HG02852 (cell line): ENCODE results near the gene CLIC6.
A peak's percentile ranks its signal among the peaks of the same experiment; 100 is the strongest.

Experiments used
- ATAC-seq: cut with Tn5 transposase; IDR thresholded peaks from one replicate; pipeline ENCODE4 v1.9.1; 2021; ENCODE audit warnings: mild to moderate bottlenecking, moderate library complexity; ENCODE audit not compliant: unreplicated experiment

CLIC6 gene

GRCh38 chr21:34668803-34669148 is at the start of gene CLIC6:
Gene CLIC6, plus strand, starts transcription at chr21:34668994. Its CDS starts 395 bp downstream, at chr21:34669389.
- no peak for ATAC-seq

GRCh38 chr21:34619841-34620665 is 48.7 kb upstream of the CLIC6 start:
- ATAC-seq, result no peak

GRCh38 chr21:34621434-34622350 is 47.1 kb upstream of the CLIC6 start:
- ATAC-seq, result no peak

DNA sequence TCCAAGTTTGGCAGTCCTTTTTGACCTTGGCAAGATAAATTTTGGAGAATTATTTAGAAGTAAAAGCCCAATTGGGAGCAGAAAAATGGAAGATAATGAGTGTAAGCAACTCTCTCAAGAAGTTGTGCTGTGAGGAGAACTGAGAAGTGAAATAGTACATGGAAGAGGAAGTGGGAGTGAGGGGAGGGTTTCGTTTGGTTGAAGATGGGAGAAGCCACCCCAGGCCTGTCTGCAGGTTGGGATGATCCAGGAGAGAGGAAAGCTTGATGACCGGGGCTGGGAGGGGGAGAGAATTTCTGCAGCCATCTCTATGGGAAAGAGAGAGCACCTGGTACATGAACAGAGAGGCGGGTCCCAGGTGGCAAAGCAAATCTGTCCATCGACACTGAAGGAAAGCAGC is 45.3 kb upstream of the CLIC6 start:
- no peak for ATAC-seq

GRCh38 chr21:34625030-34625593 is 43.7 kb upstream of the CLIC6 start:
- ATAC-seq, result no peak

DNA sequence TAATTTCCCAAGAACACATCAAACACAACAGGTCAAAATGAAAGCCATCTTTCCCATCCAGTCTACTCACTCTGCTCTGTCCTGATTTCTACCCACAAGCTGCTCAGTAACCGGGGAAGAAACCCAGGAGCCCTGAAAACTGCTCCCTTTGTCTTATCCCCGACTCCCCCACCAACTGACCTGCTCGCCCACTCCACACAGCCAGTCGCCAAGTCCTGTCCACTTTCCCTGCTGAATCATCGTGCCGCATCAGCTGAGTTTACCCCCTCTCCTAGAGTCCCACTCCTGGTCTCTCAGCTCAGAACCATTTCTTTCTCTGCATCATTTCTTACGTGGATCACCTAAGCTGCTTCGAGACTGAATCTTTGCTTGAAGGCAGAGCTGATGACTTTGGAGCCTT is 42.7 kb upstream of the CLIC6 start:
- no peak for ATAC-seq

DNA sequence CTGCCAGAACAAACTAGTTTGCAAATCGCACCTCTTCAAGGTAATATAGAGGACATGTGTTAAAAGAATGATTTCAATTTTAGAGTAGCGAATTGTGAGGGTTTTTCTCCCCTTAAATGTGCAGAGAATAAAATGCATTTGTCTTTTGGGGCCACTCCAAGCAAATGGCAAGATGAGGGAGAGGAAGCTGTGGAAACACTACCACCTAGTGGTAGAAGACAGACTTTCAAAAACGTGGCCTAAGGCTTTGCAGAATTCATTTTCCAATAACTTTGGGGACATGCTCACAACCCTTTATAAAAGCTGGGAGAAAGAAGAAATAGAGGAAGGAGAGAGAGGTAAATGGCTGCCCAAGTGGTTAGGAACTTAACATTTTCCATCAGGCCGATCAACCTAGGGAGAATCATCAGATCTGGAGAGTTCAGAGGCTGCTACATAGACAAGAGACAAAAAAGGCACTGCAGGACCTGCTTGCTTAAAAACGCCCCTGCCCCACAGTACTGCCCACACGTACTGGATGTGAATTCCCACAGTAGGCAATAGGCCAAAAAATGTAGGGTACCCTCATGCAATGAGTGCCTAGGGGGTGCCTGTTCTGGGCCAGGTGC is 38.2 kb upstream of the CLIC6 start:
- no peak for ATAC-seq

- ATAC-seq, result no peak
Measured at GRCh38 chr21:34632498-34632897, 36.3 kb upstream of the CLIC6 start.

GRCh38 chr21:34635307-34635706 is 33.5 kb upstream of the CLIC6 start:
- ATAC-seq, result no peak

DNA sequence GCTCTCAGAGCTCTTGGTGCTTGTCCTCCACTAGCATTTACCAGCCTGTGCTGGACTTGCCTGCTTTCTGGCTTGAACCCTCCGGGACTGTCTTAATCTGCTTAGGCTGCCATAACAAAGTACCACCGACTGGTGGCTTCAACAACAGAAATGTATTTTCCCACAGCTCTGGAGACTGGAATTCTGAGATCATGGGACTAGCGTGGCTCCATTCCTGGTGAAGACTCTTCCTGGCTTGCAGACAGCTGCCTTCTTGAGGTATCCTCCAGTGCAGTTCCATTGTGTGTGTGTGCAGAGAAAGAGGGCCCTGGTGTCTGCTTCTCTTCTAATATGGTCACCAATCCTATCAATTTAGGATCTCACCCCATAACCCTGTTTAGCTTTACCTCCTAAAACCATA is 31.8 kb upstream of the CLIC6 start:
- no peak for ATAC-seq

GRCh38 chr21:34639250-34639649 is 29.5 kb upstream of the CLIC6 start:
- ATAC-seq, result no peak

- peak; percentile 41 for ATAC-seq
Measured at GRCh38 chr21:34639882-34640788, 28.7 kb upstream of the CLIC6 start.

- no peak for ATAC-seq
Measured at GRCh38 chr21:34640858-34641257, 27.9 kb upstream of the CLIC6 start.

- peak; percentile 59 for ATAC-seq
Measured at GRCh38 chr21:34642211-34643075, 26.4 kb upstream of the CLIC6 start.

DNA sequence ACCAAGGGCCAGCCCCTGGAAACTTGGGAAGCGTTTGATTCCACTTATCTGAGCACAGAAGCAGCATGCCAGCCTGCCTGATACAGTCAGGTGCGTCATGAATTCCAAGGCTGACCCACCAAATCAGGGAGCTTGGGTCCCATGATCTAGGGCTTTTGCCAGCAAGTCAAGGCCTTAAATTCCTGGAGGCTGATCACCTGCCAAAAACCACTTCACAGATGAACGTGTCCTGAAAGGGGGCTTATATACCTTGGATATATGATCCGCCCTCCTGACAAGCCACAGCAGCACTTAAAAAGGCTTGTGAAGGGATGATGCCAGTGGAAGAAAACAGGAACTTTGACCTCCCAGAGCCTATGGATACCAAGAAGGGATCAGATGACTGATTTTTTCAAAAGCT is 24.0 kb upstream of the CLIC6 start:
- ATAC-seq, result no peak

GRCh38 chr21:34647555-34647954 is 21.2 kb upstream of the CLIC6 start:
- no peak for ATAC-seq

DNA sequence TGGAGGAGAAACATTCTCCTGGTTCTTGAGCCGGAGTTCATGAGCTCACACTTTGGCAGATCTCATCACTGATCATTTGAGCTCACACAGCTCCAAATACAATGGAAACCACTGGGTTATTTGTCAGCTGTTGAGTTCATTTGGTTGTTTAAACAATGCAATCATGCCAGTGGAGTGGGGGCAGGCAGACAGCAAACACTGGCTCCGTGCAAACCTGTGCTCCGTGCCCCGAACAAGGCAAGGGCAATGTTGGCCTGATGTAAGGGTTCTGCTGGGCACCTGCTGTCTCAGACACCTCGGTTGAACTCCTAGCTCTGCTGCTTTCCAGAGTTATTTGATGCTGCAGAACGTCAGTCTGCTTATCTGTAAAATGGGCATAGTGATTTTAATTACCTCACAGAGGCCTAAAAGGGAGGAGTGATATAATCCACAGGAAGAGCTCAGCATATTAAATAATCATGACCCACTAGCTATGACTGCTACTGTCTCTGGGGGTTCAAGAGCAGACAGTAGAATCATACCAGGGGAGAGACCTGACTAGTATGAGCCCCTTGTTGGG is 20.0 kb upstream of the CLIC6 start:
- ATAC-seq, result no peak

- no peak for ATAC-seq
Measured at GRCh38 chr21:34649400-34649799, 19.4 kb upstream of the CLIC6 start.

DNA sequence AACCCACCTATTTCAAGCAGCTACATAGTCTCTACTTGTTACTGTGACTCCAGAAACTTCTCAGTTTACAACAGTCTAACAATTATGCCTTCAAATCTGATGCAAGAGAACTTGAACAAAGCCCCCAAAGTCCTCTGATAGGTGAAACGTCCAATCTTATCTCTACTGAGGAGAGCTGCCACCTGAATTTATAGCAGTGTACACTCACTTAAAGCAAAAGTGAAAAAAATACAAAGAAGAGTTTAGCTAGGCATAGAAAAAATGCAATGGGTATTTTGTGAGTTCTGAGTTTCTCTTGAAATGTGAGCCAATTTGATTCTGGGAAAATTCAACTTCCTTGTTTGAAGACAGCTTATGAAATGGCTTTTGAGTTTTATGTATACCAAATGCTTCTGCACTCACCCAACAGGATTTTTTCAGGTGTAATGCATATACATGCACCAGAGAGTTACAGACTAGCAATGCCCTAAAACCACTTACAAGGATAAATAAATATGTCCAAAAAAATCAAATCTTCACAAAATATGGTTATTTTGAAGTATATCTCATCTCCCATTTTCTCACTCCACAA is 17.8 kb upstream of the CLIC6 start:
- ATAC-seq, result no peak
